ENCODE measurements around the gene CPT1C.

DNA sequence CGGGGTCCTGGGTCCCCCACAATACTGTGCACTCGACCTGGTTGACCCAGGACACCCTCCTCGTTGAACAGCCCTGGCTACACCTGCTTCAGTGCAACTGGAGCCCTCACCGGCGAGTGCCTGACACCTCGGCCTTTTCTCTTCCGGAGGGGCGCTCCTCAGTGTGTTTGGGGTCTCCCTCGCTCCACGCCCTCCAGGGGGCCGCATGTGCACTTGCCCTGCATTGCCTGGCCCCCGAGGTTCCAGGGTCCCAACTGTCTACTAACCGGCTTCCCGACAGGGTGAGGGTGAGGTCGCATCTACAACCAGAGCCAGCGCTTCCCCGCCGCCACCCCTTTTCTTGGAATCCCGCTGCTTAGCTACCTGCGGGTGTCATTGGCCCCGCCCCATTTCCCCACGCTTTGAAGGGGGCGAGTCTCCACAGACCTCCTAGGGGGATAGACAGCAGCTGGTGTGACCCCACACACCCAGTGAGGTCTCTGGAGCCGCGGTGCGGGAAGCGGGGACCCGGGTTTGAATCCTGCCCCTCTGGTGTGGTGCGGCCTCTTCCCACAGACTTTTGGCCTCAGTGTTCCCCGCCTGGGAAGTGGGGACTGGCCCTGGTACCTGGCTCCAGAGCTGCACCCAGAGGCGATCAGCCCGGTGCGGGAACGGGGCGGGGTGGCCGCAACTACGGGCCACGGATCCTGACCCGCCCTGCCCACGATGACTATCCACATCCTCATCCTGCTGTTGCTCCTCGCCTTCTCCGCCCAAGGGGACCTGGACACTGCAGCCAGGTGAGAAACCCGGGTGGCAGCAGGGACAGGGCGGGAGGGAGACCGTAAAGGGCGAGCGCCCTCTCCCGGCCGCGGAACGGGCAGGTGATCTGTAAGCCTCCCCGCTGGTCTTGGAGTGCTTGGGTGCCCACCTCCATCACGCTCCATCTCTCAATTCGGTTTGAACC lies 1.5 kb upstream of the CPT1C start, which contains the start of gene ADM5:
- TF ChIP-seq, protein P1, sequence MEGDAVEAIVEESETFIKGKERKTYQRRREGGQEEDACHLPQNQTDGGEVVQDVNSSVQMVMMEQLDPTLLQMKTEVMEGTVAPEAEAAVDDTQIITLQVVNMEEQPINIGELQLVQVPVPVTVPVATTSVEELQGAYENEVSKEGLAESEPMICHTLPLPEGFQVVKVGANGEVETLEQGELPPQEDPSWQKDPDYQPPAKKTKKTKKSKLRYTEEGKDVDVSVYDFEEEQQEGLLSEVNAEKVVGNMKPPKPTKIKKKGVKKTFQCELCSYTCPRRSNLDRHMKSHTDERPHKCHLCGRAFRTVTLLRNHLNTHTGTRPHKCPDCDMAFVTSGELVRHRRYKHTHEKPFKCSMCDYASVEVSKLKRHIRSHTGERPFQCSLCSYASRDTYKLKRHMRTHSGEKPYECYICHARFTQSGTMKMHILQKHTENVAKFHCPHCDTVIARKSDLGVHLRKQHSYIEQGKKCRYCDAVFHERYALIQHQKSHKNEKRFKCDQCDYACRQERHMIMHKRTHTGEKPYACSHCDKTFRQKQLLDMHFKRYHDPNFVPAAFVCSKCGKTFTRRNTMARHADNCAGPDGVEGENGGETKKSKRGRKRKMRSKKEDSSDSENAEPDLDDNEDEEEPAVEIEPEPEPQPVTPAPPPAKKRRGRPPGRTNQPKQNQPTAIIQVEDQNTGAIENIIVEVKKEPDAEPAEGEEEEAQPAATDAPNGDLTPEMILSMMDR (IDR thresholded peaks at IDR 0.05; ENCODE audit: insufficient read depth, low read depth, low read length) = peak; percentile 26
- peak; percentile 9 for TF ChIP-seq EZH2 (IDR thresholded peaks at IDR 0.05; ENCODE audit: insufficient read depth, low read length)

Data from astrocyte (in vitro differentiated cells and primary cell).